ENCODE data around the gene OR52B4. TPM values are rescaled to one million over a fixed set of nuclear protein-coding genes. Genes with fewer than 3 reads are reported as not detected.

The OR52B4 gene
- not detected in 2 replicates for total RNA-seq

DNA sequence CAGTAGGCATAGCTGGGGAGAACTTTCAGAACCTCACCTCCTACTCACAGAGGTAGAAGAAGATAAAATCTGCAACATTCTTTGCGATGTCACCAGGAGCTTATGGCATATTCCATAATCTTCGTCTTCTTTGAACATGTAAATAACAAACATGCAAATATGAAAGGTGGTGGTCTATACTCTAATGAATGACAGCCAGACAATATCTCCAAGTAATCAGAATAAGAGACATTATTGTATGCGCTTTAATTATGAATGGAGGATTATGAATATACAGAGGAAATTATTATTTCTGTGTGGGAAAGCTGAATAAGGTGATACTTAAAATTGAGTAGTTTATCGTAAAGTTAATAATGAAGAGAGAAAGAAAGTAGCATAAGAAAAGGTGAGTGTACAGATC lies at the start of gene OR52B4:
Gene OR52B4, minus strand, starts transcription at position 101 of the 400 bp plus-strand sequence. Its CDS starts 91 bp downstream, at position 10.

DNA sequence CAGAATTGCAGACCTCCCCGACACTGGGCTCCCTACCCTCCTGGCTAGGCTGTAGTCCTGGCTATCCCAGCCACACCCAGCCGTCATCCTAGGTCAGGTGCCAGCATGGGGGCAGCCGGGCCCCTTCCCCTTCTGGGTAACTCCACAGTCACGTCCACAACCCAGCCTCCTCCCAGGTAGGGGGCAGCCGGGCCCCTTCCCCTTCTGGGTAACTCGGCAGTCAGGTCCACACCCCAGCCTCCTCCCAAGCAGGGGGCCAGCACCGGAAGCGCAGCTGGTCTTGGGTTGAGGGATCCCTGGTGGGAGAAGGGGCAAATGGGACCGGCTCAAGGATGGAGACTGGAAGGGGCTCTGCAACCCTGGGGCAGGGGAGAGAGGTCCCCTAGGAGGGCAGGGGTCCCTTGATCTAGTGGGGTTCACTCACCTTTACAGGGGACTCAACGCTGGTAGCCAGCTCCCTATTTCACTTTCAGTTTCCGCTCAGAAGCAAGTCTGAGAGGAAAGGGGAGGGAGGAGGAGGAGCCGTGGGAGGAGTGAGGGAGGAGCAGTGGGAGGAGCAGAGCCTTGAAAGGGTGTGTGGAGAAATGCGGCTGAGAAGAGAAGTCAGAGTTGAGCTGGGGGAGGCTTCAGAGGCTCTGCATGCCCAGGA lies 25.1 kb upstream of the OR52B4 start, which contains the start of gene TRIM21:
Gene TRIM21, minus strand, starts transcription at position 494 of the 649 bp plus-strand sequence. CDS start 3,293 bp downstream, outside the sequence.

Other genes starting within 250 kb of the OR52B4 start
- 11.0 and 11.3 TPM in 2 replicates for gene TRIM21, start 25.3 kb upstream of the OR52B4 start, total RNA-seq
- gene OR52K2, start 80.9 kb upstream of the OR52B4 start, total RNA-seq, result not detected in 2 replicates
- gene OR52K1, start 114.3 kb upstream of the OR52B4 start, total RNA-seq, result not detected in 2 replicates
- not detected in 2 replicates for gene OR52M1, start 176.8 kb upstream of the OR52B4 start, total RNA-seq
- not detected in 2 replicates for gene OR52I2, start 213.4 kb upstream of the OR52B4 start, total RNA-seq
- not detected in 2 replicates for gene OR52I1, start 225.7 kb upstream of the OR52B4 start, total RNA-seq
- 8.9 TPM in 2 replicates for gene TRIM68, start 239.8 kb upstream of the OR52B4 start, total RNA-seq

Measured in bronchus fibroblast of lung (primary cell).